RWPE1 (cell line): ENCODE results near the gene SLC16A6.
"Not testable (repeated sequence)": the region's sequence is repeated elsewhere in the genome, so short reads cannot be mapped to it uniquely, and the experiment has no call there.

ENCODE experiments used
- CTCF ChIA-PET: fragments of 350-600 bp; sonication (Branson Sonifier 250); formaldehyde crosslinking; extraction: SDS; loops from one replicate; lab custom pipeline; 2021; lab: Yijun Ruan, JAX
- POLR2A ChIA-PET: fragments of 400-600 bp; formaldehyde crosslinking; extraction: SDS; loops from one replicate; lab custom pipeline; 2020; ENCODE audit warnings: antibody characterized with exemption; ENCODE audit not compliant: low non-redundant PET; lab: Yijun Ruan, JAX
- DNase-seq: peaks from one replicate; pipeline ENCODE4 v3.0.0; 2012; ENCODE audit warnings: low spot score
- H3K27ac ChIP-seq: fragments of 450-650 bp; 2 replicates; pipeline ENCODE4 v1.5.1; 2017
- TF ChIP-seq, protein P1 (sequence below): fragments of 450-650 bp; conservative IDR thresholded peaks from 2 replicates; pipeline ENCODE4 v1.5.1; 2017; ENCODE audit warnings: low read depth, mild to moderate bottlenecking

Gene SLC16A6

GRCh38 chr17:68239632-68240366, 51.1 kb downstream of the SLC16A6 start:
- CTCF ChIA-PET, result no interaction called here
- no peak for DNase-seq
- TF ChIP-seq, protein P1, sequence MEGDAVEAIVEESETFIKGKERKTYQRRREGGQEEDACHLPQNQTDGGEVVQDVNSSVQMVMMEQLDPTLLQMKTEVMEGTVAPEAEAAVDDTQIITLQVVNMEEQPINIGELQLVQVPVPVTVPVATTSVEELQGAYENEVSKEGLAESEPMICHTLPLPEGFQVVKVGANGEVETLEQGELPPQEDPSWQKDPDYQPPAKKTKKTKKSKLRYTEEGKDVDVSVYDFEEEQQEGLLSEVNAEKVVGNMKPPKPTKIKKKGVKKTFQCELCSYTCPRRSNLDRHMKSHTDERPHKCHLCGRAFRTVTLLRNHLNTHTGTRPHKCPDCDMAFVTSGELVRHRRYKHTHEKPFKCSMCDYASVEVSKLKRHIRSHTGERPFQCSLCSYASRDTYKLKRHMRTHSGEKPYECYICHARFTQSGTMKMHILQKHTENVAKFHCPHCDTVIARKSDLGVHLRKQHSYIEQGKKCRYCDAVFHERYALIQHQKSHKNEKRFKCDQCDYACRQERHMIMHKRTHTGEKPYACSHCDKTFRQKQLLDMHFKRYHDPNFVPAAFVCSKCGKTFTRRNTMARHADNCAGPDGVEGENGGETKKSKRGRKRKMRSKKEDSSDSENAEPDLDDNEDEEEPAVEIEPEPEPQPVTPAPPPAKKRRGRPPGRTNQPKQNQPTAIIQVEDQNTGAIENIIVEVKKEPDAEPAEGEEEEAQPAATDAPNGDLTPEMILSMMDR, result no peak
- no peak overlapping the region for H3K27ac ChIP-seq
- POLR2A ChIA-PET, result no interaction called here

DNA sequence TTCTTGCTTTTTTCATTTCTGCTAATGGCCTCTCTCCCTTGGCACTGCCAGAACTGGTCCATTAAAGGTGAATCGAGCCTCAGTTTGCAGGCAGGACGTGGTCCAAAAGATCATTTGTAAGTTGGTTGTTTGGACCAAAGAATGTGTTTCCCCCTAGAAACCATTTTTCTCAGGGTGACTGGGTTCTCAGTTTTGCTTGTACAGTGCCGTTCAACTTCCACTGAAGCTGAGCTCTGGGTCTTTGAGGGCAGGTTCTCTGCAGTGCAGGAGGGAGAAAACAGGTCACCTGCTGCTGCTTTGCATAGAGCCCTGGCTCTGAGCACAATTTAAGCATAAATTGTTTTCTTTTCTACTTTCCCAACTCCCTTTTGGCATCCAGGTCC, 52.1 kb downstream of the SLC16A6 start:
- ChIA-PET POLR2A (no interaction called here), CTCF (no interaction called here)
- H3K27ac ChIP-seq, result no peak overlapping the region
- DNase-seq, result no peak
- TF ChIP-seq, protein P1, result no peak

DNA sequence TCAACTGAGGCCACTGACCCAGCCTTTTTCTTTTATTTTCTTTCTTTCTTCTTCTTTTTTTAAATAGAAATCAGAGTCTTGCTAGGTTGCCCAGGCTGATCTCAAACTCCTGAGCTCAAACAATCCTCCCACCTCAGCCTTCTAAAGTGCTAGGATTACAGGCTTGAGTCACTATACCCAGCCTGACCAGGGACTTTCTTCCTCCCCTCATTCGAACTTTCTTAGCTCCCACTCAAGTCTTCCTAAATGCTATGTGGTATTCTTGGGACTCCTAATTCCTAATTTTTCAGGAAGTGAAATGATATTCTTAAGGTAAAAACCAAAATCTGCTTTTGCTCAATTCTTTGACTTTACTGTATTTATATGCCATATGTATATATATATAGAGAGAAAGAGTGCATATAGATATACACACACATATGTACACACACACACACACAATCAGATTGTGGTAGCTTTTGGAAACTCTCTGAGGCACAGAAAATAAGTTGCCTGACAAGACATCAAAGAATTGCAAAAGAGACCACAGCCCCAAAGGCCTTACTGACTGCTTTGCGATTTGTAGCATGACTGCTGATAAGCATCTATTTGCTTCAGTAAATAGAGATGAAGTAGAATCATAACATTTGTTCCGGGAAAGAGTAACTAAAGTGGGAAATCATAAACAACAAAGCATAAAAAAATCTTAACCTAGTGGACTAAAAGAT, 52.6 kb downstream of the SLC16A6 start:
- ChIA-PET POLR2A (no interaction called here), CTCF (no interaction called here)
- H3K27ac ChIP-seq, result no peak overlapping the region
- TF ChIP-seq, protein P1, result no peak
- DNase-seq, result no peak

- H3K27ac ChIP-seq, DNase-seq, CTCF ChIA-PET, POLR2A ChIA-PET: not testable (repeated sequence)
Measured at GRCh38 chr17:68237369-68238163, 53.4 kb downstream of the SLC16A6 start.

DNA sequence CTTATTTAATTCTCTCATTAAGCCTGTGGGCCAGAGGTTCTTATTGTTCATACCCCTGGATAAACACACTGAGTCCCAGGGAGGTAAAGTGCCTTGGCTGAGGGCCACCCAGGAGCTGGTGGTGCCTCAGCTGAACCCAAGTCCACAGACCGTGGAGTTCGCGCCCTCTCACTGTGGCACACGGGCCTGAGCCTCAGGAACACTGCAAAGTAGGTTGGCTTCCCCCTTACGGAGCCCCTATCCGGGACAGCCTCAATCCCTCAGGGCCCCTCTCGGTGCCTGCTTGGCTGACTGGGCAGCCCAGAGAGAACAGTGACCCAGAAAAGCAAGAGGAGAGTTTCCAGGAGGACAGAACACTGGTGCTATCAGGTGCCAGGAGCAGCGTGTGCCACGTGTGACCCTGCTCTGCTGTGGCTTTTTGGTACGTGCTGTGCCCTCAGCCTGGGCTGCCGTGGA, 55.6 kb downstream of the SLC16A6 start:
- H3K27ac ChIP-seq, CTCF ChIA-PET, POLR2A ChIA-PET, DNase-seq: not testable (repeated sequence)

- CTCF ChIA-PET, result interaction anchor here (0.7 to 1.2 kb wide), 3 partner anchors 13 to 526 kb away, joined by 3 to 7 read pairs (median 4); no protein-coding TSS in a partner anchor
- not testable (repeated sequence) for H3K27ac ChIP-seq
Measured at GRCh38 chr17:68234726-68235335, 56.1 kb downstream of the SLC16A6 start.

GRCh38 chr17:68232741-68233140, 58.2 kb downstream of the SLC16A6 start:
- CTCF ChIA-PET, result interaction anchor here (1.0 kb wide), 1 partner anchor 27 kb away, joined by 3 read pairs; no protein-coding TSS in a partner anchor
- H3K27ac ChIP-seq, POLR2A ChIA-PET, DNase-seq: not testable (repeated sequence)

More at GRCh38 chr17:68234726-68235335, 56.1 kb downstream of the SLC16A6 start:
- peak; percentile 46 for DNase-seq
- POLR2A ChIA-PET, result not testable (repeated sequence)

GRCh38 chr17:68231541-68231940, 59.4 kb downstream of the SLC16A6 start:
- ChIA-PET CTCF (no interaction called here), POLR2A (no interaction called here)
- peak; percentile 8 for DNase-seq
- no peak overlapping the region for H3K27ac ChIP-seq
- TF ChIP-seq, protein P1, result no peak

DNA sequence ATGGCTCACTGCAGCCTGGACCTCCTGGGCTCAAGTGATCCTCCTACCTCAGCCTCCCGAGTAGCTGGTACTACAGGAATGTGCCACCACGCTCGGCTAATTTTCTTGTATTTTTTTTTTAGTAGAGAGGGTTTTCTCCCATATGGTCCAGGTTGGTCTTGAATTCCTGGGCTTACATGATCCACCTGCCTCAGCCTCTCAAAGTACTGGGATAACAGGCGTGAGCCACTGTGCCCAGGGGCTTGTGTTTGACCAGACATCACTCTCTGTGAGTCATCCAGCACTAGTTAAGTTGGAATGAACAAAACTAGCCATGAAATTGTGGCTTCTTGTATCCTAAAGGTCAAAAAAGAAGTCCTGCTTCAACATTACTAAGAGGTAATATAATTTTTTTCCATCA, 59.8 kb downstream of the SLC16A6 start:
- POLR2A ChIA-PET, DNase-seq, CTCF ChIA-PET, H3K27ac ChIP-seq: not testable (repeated sequence)
